ENCODE measurements around the gene BLTP3A. TPM values are rescaled to one million over a fixed set of nuclear protein-coding genes. Genes with fewer than 3 reads are reported as not detected.
"Not testable (repeated sequence)": the region's sequence is repeated elsewhere in the genome, so short reads cannot be mapped to it uniquely, and the experiment has no call there.

Gene BLTP3A
- total RNA-seq: 9.7 and 20.2 TPM in 2 replicates

- DNase-seq: peak; percentile 81
Measured at GRCh38 chr6:34791701-34792604, at the start of gene BLTP3A. Gene BLTP3A (plus strand): TSS chr6:34792083. CDS start chr6:34792251, 168 bp downstream.

- DNase-seq: no peak
Measured at GRCh38 chr6:34742094-34742493, 49.8 kb upstream of the BLTP3A start.

DNA sequence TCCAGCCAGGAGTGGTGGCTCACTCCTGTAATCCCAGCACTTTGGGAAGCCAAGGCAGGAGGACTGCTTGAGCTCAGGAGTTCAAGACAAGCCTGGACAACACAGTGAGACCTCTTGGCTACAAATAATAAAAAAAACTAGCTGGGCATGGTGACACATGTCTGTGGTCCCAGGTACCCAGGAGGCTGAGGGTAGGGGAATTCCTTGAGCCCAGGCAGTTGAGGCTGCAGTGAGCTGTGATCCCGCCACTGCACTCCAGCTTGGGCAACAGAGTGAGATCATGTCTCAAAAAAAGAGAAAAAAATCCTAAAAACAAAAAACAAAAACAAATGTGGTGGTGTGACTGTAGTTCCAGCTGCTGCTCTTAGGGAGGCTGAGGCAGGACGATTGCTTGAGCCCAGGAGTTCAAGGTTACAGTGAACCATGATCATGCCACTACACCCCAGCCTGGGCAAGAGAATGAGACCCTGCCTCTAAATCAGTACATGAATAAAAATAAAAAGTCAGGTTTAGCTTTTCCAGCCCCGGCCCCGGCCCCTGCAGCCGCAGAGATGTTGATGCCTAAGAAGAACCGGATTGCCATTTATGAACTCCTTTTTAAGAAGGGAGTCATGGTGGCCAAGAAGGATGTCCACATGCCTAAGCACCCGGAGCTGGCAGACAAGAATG is 48.1 kb upstream of the BLTP3A start:
- DNase-seq: no peak

DNA sequence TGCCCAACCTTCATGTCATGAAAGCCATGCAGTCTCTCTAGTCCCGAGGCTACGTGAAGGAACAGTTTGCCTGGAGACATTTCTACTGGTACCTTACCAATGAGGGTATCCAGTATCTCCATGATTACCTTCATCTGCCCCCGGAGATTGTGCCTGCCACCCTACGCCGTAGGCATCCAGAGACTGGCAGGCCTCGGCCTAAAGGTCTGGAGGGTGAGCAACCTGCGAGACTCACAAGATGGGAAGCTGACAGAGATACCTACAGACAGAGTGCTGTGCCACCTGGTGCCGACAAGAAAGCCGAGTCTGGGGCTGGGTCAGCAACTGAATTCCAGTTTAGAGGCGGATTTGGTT is 47.6 kb upstream of the BLTP3A start:
- DNase-seq: not testable (repeated sequence)

DNA sequence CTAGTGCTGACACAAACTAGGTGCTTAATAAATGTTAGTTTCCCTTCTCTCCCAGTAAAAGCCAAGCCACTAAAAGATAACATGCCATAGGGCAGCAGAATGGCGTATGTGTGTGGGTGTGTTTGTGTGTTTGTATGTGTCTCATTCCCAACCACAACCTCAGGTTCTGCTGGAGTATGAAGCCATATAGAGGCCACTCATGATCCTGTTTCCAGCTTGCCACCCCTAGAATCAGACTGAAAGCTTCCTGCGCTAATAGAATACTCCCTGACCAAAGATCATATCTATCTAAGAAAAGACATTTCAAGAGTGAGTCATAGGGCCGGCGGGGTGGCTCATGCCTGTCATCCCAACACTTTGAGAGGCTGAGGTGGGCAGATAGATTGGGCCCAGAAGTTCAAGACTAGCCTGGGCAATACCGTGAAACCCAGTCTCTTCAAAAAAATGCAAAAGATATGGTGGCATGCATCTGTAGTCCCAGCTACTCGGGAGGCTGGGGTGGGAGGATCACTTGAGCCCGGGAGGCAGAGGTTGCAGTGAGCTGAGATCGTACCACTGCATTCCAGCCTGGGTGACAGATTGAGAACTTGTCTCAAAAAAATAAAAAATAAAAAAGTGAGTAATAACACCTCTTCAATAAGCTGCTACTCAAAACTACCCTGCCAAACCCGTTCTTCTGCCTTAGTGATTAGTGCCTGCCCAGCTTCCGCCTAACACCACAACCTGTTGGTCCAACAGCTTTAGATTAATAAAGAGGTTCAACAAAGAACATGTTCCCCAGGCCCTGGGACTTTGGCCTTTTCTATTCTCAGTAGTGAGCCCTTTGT is 46.4 kb upstream of the BLTP3A start:
- DNase-seq: no peak

GRCh38 chr6:34746104-34746846 is 45.6 kb upstream of the BLTP3A start:
- DNase-seq: no peak

DNA sequence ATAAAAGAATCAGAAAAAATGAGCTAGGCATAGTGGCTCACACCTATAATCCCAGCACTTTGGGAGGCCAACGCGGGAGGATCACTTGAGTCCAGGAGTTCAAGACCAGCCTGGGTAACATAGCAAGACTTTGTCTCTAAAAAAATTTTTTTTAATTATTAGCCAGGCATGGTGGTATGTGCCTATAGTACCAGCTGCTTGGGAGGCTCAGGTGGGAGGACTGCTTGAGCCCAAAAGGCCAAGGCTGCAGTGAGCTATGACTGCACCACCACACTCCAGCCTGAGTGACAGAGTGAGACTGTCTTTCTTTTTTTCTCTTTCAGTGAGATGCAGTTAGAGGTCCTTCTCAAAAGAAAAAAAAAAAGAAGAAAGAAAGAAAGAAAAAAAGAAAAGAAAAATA is 43.1 kb upstream of the BLTP3A start:
- DNase-seq: no peak

GRCh38 chr6:34756513-34756856 is 35.4 kb upstream of the BLTP3A start:
- peak; percentile 66 for DNase-seq

DNA sequence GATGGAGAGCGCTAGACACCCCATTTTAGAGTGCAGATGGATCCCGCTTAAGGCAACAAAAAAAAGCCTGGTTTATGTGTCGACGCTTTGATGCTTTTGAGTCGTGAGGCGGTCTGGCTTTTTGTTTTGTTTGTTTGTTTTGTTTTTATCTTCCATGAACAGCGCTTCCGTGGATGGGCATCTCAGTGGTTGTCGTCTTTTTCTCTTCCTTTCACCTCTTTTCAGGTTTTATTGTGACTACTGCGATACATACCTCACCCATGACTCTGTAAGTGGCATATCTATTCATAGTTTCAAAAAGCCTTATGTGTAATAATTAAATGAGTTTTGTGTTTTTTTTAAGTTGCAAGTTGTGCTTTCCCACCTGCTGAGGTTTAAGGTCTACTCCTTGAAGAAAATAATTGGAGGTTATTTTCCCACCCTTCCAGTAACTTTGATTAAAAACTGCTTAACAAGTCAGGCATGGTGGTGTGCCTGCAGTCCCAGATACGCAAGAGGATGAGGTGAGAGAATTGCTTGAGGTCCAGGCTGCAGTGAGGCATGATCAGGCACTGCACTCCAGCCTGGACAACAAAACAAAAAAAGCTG is 34.1 kb upstream of the BLTP3A start:
- peak; percentile 1 for DNase-seq

DNA sequence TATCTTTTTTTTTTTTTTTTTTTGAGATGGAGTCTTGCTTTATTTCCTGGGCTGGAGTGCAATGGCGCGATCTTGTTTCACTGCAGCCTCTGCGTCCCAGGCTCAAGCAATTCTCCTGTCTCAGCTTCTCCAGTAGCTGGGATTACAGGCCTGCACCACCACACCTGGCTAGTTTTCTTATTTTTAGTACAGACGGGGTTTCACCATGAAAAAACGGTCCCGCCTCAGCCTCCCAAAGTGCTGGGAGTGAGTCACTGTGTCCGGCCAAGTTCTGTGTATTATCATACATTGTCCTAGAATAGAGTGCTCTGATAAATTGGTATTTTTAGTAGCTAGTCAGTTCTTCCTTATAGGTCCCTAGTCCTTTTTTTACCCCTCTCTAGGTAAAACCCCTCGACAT is 31.8 kb upstream of the BLTP3A start:
- DNase-seq: no peak

DNA sequence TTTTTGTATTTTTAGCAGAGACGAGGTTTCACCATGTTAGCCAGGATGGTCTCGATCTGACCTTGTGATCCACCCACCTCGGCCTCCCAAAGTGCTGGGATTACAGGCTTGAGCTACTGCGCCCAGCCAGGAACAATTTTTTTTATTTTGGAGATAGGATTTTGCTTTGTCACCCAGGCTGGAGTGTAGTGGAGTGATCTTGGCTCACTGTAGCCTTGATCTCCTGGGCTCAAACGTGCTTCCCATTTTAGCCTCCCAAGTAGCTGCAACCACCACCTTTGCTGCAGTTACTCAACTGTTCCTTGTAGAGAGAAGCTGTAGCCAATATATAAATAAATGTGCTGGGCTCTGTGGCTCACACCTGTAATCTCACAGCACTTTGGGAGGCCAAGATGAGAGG is 30.2 kb upstream of the BLTP3A start:
- not testable (repeated sequence) for DNase-seq

GRCh38 chr6:34768148-34768547 is 23.7 kb upstream of the BLTP3A start:
- DNase-seq: no peak

- DNase-seq: no peak
Measured at GRCh38 chr6:34771727-34772126, 20.2 kb upstream of the BLTP3A start.

DNA sequence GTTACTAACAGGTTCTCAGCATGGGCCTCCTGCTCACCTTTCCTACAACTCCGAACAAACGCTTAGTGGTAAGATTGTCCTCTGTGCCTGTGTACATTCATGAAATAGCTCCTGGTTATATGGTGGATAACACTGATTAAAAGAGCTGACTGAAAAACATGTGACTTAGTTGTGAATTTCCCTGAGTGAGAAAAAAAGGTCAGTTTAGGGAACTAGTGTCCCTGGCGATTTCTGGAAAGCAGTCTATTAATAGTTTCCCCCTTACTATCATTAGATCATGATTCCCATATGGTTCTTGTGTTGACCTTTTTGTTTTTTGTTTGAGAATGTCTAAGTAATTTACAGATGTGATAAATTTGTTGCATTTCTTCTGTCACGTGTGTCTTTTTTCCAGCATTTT is 18.9 kb upstream of the BLTP3A start:
- DNase-seq: no peak

GRCh38 chr6:34773916-34774315 is 18.0 kb upstream of the BLTP3A start:
- DNase-seq: no peak

DNA sequence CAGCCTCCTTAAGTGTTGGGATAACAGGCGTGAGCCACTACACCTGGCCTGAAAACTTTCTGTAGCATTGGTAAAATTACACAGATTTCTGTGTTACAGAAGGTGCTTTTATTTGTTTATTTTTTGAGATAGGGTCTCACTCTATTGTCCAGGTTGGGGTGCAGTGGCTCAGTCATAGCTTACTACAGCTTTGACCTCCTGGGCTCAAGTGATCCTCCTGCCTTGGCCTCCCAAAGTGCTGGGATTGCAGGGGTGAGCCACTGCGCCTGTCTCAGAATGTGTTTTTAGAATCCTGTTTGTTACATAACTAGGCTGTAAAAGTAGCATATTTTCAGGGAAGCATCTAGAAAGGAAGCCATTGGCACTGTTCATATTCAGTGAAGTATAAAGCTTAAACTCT is 16.9 kb upstream of the BLTP3A start:
- no peak for DNase-seq

DNA sequence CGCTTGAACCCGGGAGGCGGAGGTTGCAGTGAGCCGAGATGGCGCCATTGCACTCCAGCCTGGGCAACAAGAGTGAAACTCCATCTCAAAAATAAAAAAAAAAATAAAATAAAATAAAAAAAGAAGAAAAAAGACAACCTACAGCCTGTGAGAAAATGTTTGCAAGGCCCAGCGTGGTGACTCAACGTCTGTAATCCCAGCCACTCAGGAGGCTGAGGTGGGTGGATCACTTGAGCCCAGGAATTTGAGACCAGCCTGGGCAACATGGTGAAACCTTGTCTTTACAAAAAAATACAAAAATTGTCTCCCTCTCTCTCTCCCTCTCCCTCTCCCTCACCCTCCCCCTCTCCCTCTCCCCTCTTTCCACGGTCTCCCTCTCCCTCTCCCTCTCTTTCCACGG is 6.5 kb upstream of the BLTP3A start:
- DNase-seq: not testable (repeated sequence)

- not testable (repeated sequence) for DNase-seq
Measured at GRCh38 chr6:34787152-34787551, 4.7 kb upstream of the BLTP3A start.

- DNase-seq: no peak
Measured at GRCh38 chr6:34788111-34788510, 3.8 kb upstream of the BLTP3A start.

DNA sequence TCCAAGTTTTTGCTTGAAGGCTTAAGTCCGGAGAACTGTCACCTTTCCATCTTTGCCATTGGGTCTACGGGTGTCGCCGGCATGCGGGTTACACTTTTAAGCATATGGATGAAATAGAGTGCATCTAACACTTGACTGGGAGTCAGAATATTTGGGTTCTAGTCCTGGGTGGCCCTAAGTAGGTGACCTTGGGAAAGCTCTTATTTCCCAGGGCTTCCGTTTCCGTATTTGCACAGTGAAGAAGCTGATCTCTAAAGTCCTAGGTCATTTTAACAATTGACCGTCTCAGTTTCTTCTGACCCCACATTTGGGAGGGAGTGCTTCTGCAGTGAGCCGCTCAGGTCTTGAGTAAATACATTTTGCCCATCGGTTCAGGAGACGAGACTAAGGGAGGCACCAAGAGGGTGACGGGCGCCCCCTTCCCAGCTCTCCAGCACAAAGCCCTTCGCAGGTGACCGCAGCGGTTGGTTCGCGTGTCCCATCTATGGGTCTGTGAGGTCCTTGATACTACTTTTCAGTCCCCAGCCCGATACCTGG is 651 bp upstream of the BLTP3A start:
- peak; percentile 54 for DNase-seq

DNA sequence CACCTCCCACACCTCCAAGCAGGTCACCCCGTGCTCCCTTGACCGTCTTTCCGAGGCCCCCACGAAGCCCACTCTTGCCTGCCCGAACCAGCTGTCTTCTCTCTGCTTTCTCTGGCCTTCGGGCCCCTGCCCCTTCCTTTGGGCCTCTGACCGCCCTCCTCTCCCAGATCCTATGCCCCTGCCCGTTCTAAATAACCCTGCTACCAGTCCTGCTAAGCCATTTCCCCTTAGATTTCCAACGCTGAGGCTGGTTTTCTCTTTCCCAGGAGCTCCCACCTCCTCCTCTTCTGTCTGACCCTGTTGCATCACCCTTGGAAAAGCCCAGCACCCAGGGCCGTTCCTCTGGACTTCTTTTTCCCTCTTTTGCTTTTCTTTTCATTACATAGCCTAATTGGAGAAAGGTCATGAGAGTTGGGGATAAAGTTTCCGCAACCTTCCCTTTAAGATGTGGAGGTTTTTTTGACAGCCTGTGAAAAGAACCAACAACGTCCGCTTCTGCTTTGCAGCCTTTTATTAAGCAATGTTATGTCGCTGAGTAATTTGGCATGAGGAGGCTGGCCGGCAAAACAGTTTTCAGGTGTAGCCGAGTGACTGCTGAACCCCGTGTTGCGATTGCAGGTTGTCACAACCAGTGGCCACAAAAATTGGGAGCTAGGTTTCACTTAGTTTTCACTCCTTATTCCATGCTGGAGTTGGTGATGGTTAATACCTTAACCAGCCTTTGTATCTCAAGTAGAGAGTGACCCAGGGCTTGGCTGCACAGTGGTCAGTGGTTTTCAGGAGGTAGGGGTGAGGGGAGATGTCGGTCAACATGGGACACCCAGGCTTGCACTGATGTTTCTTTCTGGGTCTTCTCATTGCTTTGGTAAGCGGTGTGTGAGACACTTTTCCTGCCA is 970 bp downstream of the BLTP3A start:
- DNase-seq: peak; percentile 50
